Bronchial epithelial cell (primary cell): ENCODE results near the gene AKR1A1. TPM values are rescaled to one million over a fixed set of nuclear protein-coding genes. Genes with fewer than 3 reads are reported as not detected.
A peak's percentile ranks its signal among the peaks of the same experiment; 100 is the strongest.
"Not testable (repeated sequence)": the region's sequence is repeated elsewhere in the genome, so short reads cannot be mapped to it uniquely, and the experiment has no call there.

Experiments
- DNase-seq: peaks from one replicate; pipeline ENCODE4 v3.0.0-alpha.2; 2010; ENCODE audit warnings: low read depth
- FAIRE-seq: peaks from 2 replicates; lab custom pipeline; 2011; peaks lifted over from hg19 to GRCh38; lab: Jason Lieb, UNC
- H3K27me3 ChIP-seq: 2 replicates; pipeline ENCODE4 v1.5.1; 2011; ENCODE audit warnings: low read length; ENCODE audit not compliant: control insufficient read depth, insufficient read depth
- H3K36me3 ChIP-seq: 2 replicates; pipeline ENCODE4 v1.5.1; 2011; ENCODE audit warnings: low read length; ENCODE audit not compliant: control insufficient read depth, insufficient read depth
- H3K4me3 ChIP-seq: 2 replicates; pipeline ENCODE4 v1.5.1; 2011; ENCODE audit warnings: mild to moderate bottlenecking, low read depth, low read length, control low read depth
- CTCF ChIP-seq: IDR thresholded peaks from 2 replicates; pipeline ENCODE4 v1.5.1; 2011; ENCODE audit warnings: mild to moderate bottlenecking, moderate library complexity, low read length, control low read depth, inconsistent platforms; ENCODE audit not compliant: insufficient read depth, severe bottlenecking
- total RNA-seq: library from RNA; depleted of rRNA; stranded (reverse); fragments of >200 nt; gene quantifications from 2 replicates; pipeline ENCODE4 v1.2.1, GENCODE V29; 2014

AKR1A1 gene
- total RNA-seq, 1 donor from 2014 or later = 145 TPM

- Histone ChIP-seq H3K27me3 (no peaks in the 10 kb centered on the region), H3K4me3 (no peak overlapping the region), H3K36me3 (peaks cover 18% of the 10 kb centered on the region)
- no peak for DNase-seq
- TF ChIP-seq CTCF = no peak
- FAIRE-seq = no peak
These were observed 42.1 kb upstream of the AKR1A1 start for GRCh38 chr1:45508295-45509151.

- DNase-seq = no peak
- TF ChIP-seq CTCF = no peak
- Histone ChIP-seq H3K36me3 (peaks cover 25% of the 10 kb centered on the region), H3K27me3 (no peaks in the 10 kb centered on the region), H3K4me3 (no peak overlapping the region)
- FAIRE-seq = no peak
These were observed 40.3 kb upstream of the AKR1A1 start for GRCh38 chr1:45510036-45510971.

GRCh38 chr1:45510972-45511527 lies 39.6 kb upstream of the AKR1A1 start:
- no peak for TF ChIP-seq CTCF
- no peak for FAIRE-seq
- H3K27me3 ChIP-seq = no peaks in the 10 kb centered on the region
- H3K4me3 ChIP-seq = no peak overlapping the region
- no peak for DNase-seq
- H3K36me3 ChIP-seq = peaks cover 29% of the 10 kb centered on the region

GRCh38 chr1:45512641-45513054 lies 38.0 kb upstream of the AKR1A1 start:
- Histone ChIP-seq H3K27me3 (no peaks in the 10 kb centered on the region), H3K36me3 (peaks cover 36% of the 10 kb centered on the region), H3K4me3 (no peak overlapping the region)
- DNase-seq (peak; percentile 68), FAIRE-seq (no peak)
- TF ChIP-seq CTCF = peak; percentile 73

GRCh38 chr1:45513532-45514260 lies 36.9 kb upstream of the AKR1A1 start:
- not testable (repeated sequence) for FAIRE-seq

More at GRCh38 chr1:45513532-45514260, 36.9 kb upstream of the AKR1A1 start:
- peaks cover 41% of the 10 kb centered on the region for H3K36me3 ChIP-seq
- peak; percentile 46 for DNase-seq
- not testable (repeated sequence) for H3K4me3 ChIP-seq, H3K27me3 ChIP-seq
